ENCODE measurements around the gene GALNT16. TPM values are rescaled to one million over a fixed set of nuclear protein-coding genes. Genes with fewer than 3 reads are reported as not detected.

The GALNT16 gene
- total and polyA plus RNA-seq, 3 donors from 2014 or later = 5.6 to 11.1 (median 6.3) TPM

GRCh38 chr14:69401841-69402240 is 141.9 kb downstream of the GALNT16 start:
- 85 to 91% methylated on average over 2 of the region's 2 CpGs for WGBS, 2 donors
- no peak for TF ChIP-seq CTCF (IDR thresholded peaks at IDR 0.05)
- Histone ChIP-seq H3K27ac (no peak overlapping the region), H3K4me3 (no peak overlapping the region), H3K9me3 (no peaks in the 10 kb centered on the region), H3K4me1 (peaks cover 28% of the 10 kb centered on the region), H3K36me3 (ENCODE audit: low read depth, missing control alignments) (no peaks in the 10 kb centered on the region), H3K27me3 (no peaks in the 10 kb centered on the region)
- no peak for DNase-seq
- intact Hi-C loops (cut with DNase I; ENCODE audit: low total_unique reads) = no loop called here

GRCh38 chr14:69404478-69404877 is 144.5 kb downstream of the GALNT16 start:
- Histone ChIP-seq H3K9me3 (no peaks in the 10 kb centered on the region), H3K4me1 (peaks cover 19% of the 10 kb centered on the region), H3K36me3 (ENCODE audit: low read depth, missing control alignments) (no peaks in the 10 kb centered on the region), H3K27ac (no peak overlapping the region), H3K4me3 (no peak overlapping the region), H3K27me3 (no peaks in the 10 kb centered on the region)
- intact Hi-C loops (cut with DNase I; ENCODE audit: low total_unique reads) = no loop called here
- DNase-seq = no peak
- TF ChIP-seq CTCF (IDR thresholded peaks at IDR 0.05) = no peak
- no peak for TF ChIP-seq POLR2A (IDR thresholded peaks at IDR 0.05)
- 90 to 95% methylated on average over 3 of the region's 3 CpGs for WGBS, 2 donors

GRCh38 chr14:69404883-69405282 is 144.9 kb downstream of the GALNT16 start:
- no peak overlapping the region for H3K4me3 ChIP-seq
- peaks cover 15% of the 10 kb centered on the region for H3K4me1 ChIP-seq
- intact Hi-C loops (cut with DNase I; ENCODE audit: low total_unique reads) = no loop called here
- no peak for DNase-seq
- no peaks in the 10 kb centered on the region for H3K9me3 ChIP-seq
- 77 to 86% methylated on average over 5 of the region's 5 CpGs for WGBS, 2 donors
- no peak overlapping the region for H3K27ac ChIP-seq
- no peaks in the 10 kb centered on the region for H3K27me3 ChIP-seq
- no peaks in the 10 kb centered on the region for H3K36me3 ChIP-seq (ENCODE audit: low read depth, missing control alignments)
- TF ChIP-seq POLR2A (IDR thresholded peaks at IDR 0.05) = no peak
- no peak for TF ChIP-seq CTCF (IDR thresholded peaks at IDR 0.05)

- Histone ChIP-seq H3K9me3 (no peaks in the 10 kb centered on the region), H3K4me1 (peaks cover 8% of the 10 kb centered on the region), H3K27me3 (no peaks in the 10 kb centered on the region), H3K36me3 (ENCODE audit: low read depth, missing control alignments) (no peaks in the 10 kb centered on the region), H3K4me3 (no peak overlapping the region), H3K27ac (no peak overlapping the region)
- intact Hi-C loops (cut with DNase I; ENCODE audit: low total_unique reads) = no loop called here
- DNase-seq = no peak
- no peak for TF ChIP-seq CTCF (IDR thresholded peaks at IDR 0.05)
- TF ChIP-seq POLR2A (IDR thresholded peaks at IDR 0.05) = no peak
Measured at GRCh38 chr14:69405762-69406161, 145.8 kb downstream of the GALNT16 start.

Other genes with a start within 250 kb of the GALNT16 start
- 100 to 1,000 TPM in 1 of 2 donors, 10 to 100 TPM in 1; 97.7 to 129 TPM for gene DCAF5, start 107.0 kb upstream of the GALNT16 start, total RNA-seq
- gene DCAF5, start 107.0 kb upstream of the GALNT16 start, polyA plus RNA-seq (ENCODE audit: insufficient read depth, low read depth, low replicate concordance) = 168 TPM
- gene EXD2, start 68.7 kb upstream of the GALNT16 start, total RNA-seq = 10 to 100 TPM; 22.4 to 27.2 TPM
- gene EXD2, start 68.7 kb upstream of the GALNT16 start, polyA plus RNA-seq (ENCODE audit: insufficient read depth, low read depth, low replicate concordance) = 70.3 TPM
- 10 to 100 TPM; 57.3 to 74.5 TPM for gene ERH, start 138.1 kb downstream of the GALNT16 start, total RNA-seq
- 176 TPM for gene ERH, start 138.1 kb downstream of the GALNT16 start, polyA plus RNA-seq (ENCODE audit: insufficient read depth, low read depth, low replicate concordance)
- 10 to 100 TPM; 59.9 to 73.3 TPM for gene SLC39A9, start 138.5 kb downstream of the GALNT16 start, total RNA-seq
- gene SLC39A9, start 138.5 kb downstream of the GALNT16 start, polyA plus RNA-seq (ENCODE audit: insufficient read depth, low read depth, low replicate concordance) = 38.0 TPM
- gene PLEKHD1, start 224.6 kb downstream of the GALNT16 start, total RNA-seq = 1 to 10 TPM in 1 of 2 donors, under 1 TPM in 1; 0.87 to 1.1 TPM
- 1.9 TPM for gene PLEKHD1, start 224.6 kb downstream of the GALNT16 start, polyA plus RNA-seq (ENCODE audit: insufficient read depth, low read depth, low replicate concordance)